Loucy (cell line): ENCODE measurements around the gene SMIM38.

Source experiments
- H2AFZ ChIP-seq: fragments of 200-600 bp; sonication (generic); 2 replicates; pipeline ENCODE4 v1.6.0; 2016; ENCODE audit warnings: antibody characterized with exemption, mild to moderate bottlenecking, low read length, moderate library complexity
- H3F3A ChIP-seq: fragments of 200-600 bp; 2 replicates; pipeline ENCODE4 v1.6.0; 2016; ENCODE audit warnings: antibody characterized with exemption, low read depth, mild to moderate bottlenecking
- H3K27me3 ChIP-seq: fragments of 200-600 bp; sonication (generic); 2 replicates; pipeline ENCODE4 v1.6.1; 2014; ENCODE audit warnings: low read length, mild to moderate bottlenecking; ENCODE audit not compliant: insufficient read depth, poor library complexity, severe bottlenecking
- H3K36me3 ChIP-seq: fragments of 200-600 bp; sonication (generic); 2 replicates; pipeline ENCODE4 v1.6.1; 2016; ENCODE audit warnings: low read length; ENCODE audit not compliant: insufficient read depth
- H3K4me1 ChIP-seq: fragments of 200-600 bp; sonication (generic); 2 replicates; pipeline ENCODE4 v1.5.1; 2014; ENCODE audit warnings: low read length, mild to moderate bottlenecking; ENCODE audit not compliant: insufficient read depth, poor library complexity, severe bottlenecking
- H3K4me2 ChIP-seq: fragments of 200-600 bp; sonication (generic); 2 replicates; pipeline ENCODE4 v1.6.0; 2014; ENCODE audit warnings: antibody characterized with exemption, low read length, low read depth, mild to moderate bottlenecking; ENCODE audit not compliant: poor library complexity, severe bottlenecking
- H3K4me3 ChIP-seq: fragments of 200-600 bp; sonication (generic); 2 replicates; pipeline ENCODE4 v1.5.1; 2014; ENCODE audit warnings: low read length, mild to moderate bottlenecking, mixed read lengths; ENCODE audit not compliant: poor library complexity, severe bottlenecking
- H3K79me2 ChIP-seq: fragments of 200-600 bp; sonication (generic); 2 replicates; pipeline ENCODE4 v1.6.1; 2014; ENCODE audit warnings: low read length; ENCODE audit not compliant: insufficient read depth
- H3K9ac ChIP-seq: fragments of 200-600 bp; sonication (generic); 2 replicates; pipeline ENCODE4 v1.6.0; 2014; ENCODE audit warnings: mild to moderate bottlenecking, low read depth, low read length, moderate library complexity; ENCODE audit not compliant: poor library complexity, severe bottlenecking
- H3K9me2 ChIP-seq: fragments of 200-600 bp; sonication (generic); replicated peaks from 2 replicates; pipeline ENCODE4 v1.6.1; 2016; ENCODE audit warnings: low read depth, low read length, mixed read lengths
- H3K9me3 ChIP-seq: fragments of 200-600 bp; sonication (generic); 2 replicates; pipeline ENCODE4 v1.6.1; 2014; ENCODE audit warnings: mild to moderate bottlenecking, antibody characterized with exemption, low read length, low read depth; ENCODE audit not compliant: insufficient read depth
- H4K20me1 ChIP-seq: fragments of 200-600 bp; sonication (generic); 2 replicates; pipeline ENCODE4 v1.6.0; 2014; ENCODE audit warnings: antibody characterized with exemption, low read length, mild to moderate bottlenecking; ENCODE audit not compliant: insufficient read depth, poor library complexity, severe bottlenecking
- CTCF ChIP-seq: fragments of 200-600 bp; sonication (generic); conservative IDR thresholded peaks from 2 replicates; pipeline ENCODE4 v1.5.1; 2014; ENCODE audit warnings: mild to moderate bottlenecking, antibody characterized with exemption, low read length
- EZH2phosphoT487 ChIP-seq: fragments of 200-600 bp; IDR thresholded peaks from 2 replicates; pipeline ENCODE4 v1.6.1; 2018; ENCODE audit warnings: antibody characterized with exemption, mild to moderate bottlenecking, moderate library complexity, borderline replicate concordance

The SMIM38 gene

GRCh38 chr11:69135420-69136363, 20.0 kb upstream of the SMIM38 start:
- Histone ChIP-seq H2AFZ (no peak overlapping the region), H3K9ac (no peak overlapping the region), H3F3A (no peaks in the 10 kb centered on the region), H3K9me2 (no peaks in the 10 kb centered on the region), H3K4me2 (no peak overlapping the region), H4K20me1 (no peaks in the 10 kb centered on the region), H3K79me2 (no peaks in the 10 kb centered on the region), H3K9me3 (no peaks in the 10 kb centered on the region), H3K4me1 (no peaks in the 10 kb centered on the region), H3K36me3 (no peaks in the 10 kb centered on the region), H3K4me3 (no peak overlapping the region), H3K27me3 (no peaks in the 10 kb centered on the region)
- TF ChIP-seq CTCF (no peak), EZH2phosphoT487 (no peak)

- Histone ChIP-seq H3K36me3 (no peaks in the 10 kb centered on the region), H3K4me3 (no peak overlapping the region), H3K4me2 (no peak overlapping the region), H3K27me3 (no peaks in the 10 kb centered on the region), H3K4me1 (no peaks in the 10 kb centered on the region), H2AFZ (no peak overlapping the region), H3K79me2 (no peaks in the 10 kb centered on the region), H4K20me1 (no peaks in the 10 kb centered on the region), H3F3A (no peaks in the 10 kb centered on the region), H3K9me3 (no peaks in the 10 kb centered on the region), H3K9me2 (no peaks in the 10 kb centered on the region), H3K9ac (no peak overlapping the region)
- TF ChIP-seq EZH2phosphoT487 (no peak), CTCF (no peak)
Measured at GRCh38 chr11:69136471-69136870, 19.3 kb upstream of the SMIM38 start.

GRCh38 chr11:69137151-69137844, 18.4 kb upstream of the SMIM38 start:
- TF ChIP-seq EZH2phosphoT487, result no peak
- TF ChIP-seq CTCF, result no peak
- no peaks in the 10 kb centered on the region for H3K9me2 ChIP-seq
- no peak overlapping the region for H3K4me3 ChIP-seq
- H2AFZ ChIP-seq, result no peak overlapping the region
- H3K9ac ChIP-seq, result no peak overlapping the region
- H3K4me2 ChIP-seq, result no peak overlapping the region
- no peaks in the 10 kb centered on the region for H4K20me1 ChIP-seq
- H3K79me2 ChIP-seq, result no peaks in the 10 kb centered on the region
- no peaks in the 10 kb centered on the region for H3K27me3 ChIP-seq
- H3K36me3 ChIP-seq, result no peaks in the 10 kb centered on the region
- H3K4me1 ChIP-seq, result no peaks in the 10 kb centered on the region
- H3K9me3 ChIP-seq, result no peaks in the 10 kb centered on the region
- no peaks in the 10 kb centered on the region for H3F3A ChIP-seq
